Activated T-cell treated with anti-CD3 and anti-CD28 coated beads, Interleukin-2, amount 50 U/mL, for 1 hour (primary cell): ENCODE data around the gene CCPG1.
"Not testable (repeated sequence)": the region's sequence is repeated elsewhere in the genome, so short reads cannot be mapped to it uniquely, and the experiment has no call there.

Source experiments
- DNase-seq: peaks from one replicate; pipeline ENCODE4 v3.0.0-alpha.2; 2020

The CCPG1 gene, protein sequence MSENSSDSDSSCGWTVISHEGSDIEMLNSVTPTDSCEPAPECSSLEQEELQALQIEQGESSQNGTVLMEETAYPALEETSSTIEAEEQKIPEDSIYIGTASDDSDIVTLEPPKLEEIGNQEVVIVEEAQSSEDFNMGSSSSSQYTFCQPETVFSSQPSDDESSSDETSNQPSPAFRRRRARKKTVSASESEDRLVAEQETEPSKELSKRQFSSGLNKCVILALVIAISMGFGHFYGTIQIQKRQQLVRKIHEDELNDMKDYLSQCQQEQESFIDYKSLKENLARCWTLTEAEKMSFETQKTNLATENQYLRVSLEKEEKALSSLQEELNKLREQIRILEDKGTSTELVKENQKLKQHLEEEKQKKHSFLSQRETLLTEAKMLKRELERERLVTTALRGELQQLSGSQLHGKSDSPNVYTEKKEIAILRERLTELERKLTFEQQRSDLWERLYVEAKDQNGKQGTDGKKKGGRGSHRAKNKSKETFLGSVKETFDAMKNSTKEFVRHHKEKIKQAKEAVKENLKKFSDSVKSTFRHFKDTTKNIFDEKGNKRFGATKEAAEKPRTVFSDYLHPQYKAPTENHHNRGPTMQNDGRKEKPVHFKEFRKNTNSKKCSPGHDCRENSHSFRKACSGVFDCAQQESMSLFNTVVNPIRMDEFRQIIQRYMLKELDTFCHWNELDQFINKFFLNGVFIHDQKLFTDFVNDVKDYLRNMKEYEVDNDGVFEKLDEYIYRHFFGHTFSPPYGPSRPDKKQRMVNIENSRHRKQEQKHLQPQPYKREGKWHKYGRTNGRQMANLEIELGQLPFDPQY

DNA sequence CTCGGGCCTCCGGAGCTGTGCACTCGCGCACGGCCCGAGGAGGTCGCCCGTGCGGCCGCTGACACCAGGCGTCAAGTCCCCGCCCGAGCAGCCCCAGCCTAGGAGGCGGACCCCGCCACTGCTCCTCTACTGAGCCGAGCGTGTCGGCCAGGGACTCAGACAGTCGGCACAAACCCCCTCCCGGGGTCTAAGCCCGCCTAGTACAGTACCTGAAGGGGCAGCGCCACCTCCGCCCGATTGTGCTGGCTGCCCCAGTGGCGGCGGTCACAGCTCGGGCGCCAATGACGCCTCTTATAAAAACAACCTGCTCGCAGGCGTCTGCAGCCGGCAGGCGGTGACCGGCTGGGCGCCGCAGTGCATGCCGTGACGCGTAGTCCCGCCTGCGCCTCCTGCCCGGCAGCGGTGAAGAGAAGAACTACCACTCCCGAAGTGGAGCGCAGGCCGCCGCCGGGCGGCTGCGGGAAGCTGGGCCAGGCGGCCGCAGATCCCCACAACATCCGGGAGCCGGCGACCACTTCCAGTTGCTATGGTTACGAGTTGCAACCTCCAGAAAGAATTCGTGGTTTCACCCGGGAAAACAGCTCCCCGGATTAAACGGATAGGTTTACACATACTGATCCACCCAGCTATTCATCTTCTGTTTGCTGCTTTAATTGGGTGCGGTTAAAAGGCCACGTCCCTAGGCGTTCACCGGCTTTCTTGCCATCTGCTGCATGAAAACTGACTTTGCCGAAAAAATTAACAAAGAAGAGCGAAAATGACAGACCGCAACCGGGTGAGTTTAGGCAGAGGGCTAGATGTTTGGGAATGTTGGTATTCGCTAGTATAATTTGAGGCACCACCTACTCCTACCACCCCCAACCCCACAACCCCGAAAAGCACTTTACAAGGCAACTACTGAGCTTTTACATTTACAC lies at the start of gene CCPG1, which contains the start of gene PIERCE2:
Gene CCPG1 (minus strand): TSS at position 348 of the 917 bp plus-strand sequence. CDS start 18,935 bp downstream, outside the sequence.
Gene PIERCE2 (plus strand): TSS at position 484 of the 917 bp plus-strand sequence. CDS start 274 bp downstream, at position 758.
- DNase-seq = peak; percentile 91

DNA sequence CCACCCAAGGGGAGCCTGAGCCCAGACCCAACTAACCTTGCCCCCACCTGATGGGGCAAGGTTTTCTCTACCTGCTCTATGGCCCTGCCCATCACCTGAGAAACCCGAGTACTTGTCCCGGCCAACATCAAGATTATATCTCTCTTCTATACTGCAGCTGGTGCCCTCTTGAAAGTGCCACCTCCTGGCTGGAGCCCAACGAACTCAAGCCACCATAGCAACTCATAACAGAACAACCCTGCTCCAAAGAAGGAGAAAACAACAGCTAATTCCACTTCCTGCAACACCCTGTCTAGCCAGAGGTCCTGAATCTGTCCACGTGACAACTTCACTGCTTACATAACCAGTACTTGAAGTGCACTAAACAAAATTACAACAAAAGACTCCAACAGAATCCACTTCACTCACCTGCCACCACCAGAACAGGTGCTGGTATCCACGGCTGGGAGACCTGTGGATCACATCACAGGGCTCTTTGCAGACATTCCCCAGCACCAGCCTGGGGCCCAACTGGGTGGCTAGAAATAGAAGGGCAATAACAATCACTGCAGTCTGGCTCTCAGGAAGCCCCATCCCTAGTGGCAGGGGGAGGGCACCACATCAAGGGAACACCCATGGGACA lies 49.4 kb upstream of the CCPG1 start:
- no peak for DNase-seq

DNA sequence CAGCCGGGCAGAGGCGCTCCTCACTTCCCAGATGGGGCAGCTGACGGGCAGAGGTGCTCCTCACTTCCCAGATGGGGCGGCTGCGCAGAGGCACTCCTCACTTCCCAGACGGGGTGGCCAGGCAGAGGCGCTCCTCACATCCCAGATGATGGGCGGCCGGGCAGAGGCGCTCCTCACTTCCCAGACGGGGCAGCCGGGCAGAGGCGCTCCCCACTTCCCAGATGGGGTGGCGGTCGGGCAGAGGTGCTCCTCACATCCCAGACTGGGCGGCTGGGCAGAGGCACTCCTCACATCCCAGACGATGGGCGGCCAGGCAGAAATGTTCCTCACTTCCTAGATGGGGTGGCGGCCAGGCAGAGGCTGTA lies 38.9 kb upstream of the CCPG1 start:
- not testable (repeated sequence) for DNase-seq

DNA sequence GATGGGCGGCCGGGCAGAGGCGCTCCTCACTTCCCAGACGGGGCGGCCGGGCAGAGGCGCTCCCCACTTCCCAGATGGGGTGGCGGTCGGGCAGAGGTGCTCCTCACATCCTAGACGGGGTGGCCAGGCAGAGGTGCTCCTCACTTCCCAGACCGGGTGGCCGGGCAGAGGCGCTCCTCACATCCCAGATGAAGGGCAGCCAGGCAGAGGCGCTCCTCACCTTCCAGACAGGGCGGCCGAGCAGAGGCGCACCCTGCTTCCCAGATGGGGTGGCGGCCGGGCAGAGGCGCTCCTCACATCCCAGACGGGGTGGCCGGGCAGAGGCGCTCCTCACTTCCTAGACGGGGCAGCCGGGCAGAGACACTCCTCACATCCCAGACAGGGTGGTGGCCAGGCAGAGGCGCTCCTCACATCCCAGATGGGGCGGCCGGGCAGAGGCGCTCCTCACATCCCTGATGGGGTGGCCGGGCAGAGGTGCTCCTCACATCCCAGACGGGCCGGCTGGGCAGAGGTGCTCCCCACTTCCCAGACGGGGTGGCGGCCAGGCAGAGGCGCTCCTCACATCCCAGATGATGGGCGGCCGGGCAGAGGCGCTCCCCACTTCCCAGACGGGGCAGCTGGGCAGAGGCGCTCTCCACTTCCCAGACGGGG lies 38.3 kb upstream of the CCPG1 start:
- DNase-seq = not testable (repeated sequence)

DNA sequence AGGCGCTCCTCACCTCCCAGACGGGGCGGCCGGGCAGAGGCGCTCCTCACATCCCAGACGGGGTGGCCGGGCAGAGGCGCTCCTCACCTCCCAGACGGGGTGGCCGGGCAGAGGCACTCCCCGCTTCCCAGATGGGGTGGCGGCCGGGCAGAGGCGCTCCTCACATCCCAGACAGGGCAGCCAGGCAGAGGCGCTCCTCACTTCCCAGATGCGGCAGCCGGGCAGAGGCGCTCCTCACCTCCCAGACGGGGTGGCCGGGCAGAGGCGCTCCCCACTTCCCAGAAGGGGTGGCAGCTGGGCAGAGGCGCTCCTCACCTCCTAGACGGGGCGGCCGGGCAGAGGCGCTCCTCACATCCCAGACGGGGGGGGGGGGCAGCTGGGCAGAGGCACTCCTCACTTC lies 37.8 kb upstream of the CCPG1 start:
- DNase-seq = not testable (repeated sequence)

DNA sequence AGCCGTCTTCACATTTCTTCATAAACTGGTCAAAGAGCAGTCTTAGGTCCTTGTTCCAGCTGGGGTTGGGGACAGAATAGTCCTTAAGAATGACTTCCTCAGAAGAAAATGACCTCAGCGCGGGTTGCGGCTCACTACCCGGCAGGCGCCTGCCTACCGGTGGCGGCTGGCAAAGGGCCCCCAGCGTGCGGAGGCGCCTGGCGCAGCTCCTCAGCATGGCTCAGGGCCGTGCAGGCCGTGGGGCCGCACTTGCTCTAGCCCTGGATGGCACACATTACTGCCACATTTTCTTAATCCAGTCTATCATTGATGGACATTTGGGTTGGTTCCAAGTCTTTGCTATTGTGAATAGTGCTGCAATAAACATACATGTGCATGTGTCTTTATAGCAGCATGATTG lies 35.0 kb upstream of the CCPG1 start:
- DNase-seq = not testable (repeated sequence)

DNA sequence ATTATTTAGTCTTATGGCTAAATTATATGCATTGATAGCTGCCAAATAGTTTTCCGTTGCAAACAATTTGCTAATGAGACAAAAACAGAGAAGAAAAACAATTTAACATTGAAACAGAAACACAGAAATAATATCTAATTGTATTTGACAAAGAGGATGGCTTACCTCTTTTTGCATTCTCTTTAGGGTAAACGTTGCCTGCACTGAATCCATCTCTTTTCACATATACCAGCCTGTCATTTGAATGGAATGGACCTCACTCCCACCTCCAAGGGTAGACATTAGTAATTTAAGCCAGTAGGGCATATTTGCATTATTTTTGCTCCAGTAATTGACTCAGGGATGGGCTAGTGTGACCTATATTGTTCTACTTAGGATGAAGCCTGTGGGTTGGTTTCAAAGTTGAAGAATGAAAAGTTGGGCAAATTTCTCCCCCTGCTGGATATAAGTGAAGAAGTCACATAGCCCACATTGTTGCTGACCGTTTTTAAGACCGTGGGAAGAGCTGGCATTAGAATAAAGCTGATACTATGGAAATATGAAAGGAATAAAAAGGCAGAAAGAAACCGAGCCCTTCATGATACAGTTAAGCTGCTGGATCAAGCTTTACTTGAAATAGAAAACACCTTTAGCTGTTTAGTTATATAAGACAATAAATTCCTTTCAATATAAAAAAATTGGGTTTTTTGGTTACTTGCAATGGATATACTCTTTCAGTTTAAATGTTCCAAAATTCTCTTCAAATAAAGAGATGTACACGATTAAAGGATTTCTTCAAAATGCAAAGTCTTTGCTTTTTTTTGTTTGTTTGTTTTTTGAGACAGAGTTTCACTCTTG lies 27.0 kb upstream of the CCPG1 start:
- DNase-seq = no peak

DNA sequence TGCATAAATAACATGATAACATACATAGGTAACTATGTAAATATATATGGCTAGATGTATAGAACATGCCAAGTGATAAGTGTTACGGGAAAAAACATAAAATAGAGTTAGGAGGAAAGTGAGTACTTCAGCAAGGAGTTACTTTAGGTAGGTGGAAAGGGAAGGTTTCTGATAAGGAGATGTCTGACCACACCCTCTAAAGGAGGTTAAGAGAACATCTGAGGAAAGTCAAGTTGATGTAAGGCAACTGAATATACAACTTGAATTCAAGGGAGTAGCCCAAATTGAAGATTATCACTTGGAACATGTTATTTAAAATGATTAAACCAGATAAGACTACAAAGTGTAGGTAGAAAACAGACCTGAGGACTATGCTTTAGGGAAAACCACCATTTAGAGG lies 13.9 kb upstream of the CCPG1 start:
- no peak for DNase-seq

DNA sequence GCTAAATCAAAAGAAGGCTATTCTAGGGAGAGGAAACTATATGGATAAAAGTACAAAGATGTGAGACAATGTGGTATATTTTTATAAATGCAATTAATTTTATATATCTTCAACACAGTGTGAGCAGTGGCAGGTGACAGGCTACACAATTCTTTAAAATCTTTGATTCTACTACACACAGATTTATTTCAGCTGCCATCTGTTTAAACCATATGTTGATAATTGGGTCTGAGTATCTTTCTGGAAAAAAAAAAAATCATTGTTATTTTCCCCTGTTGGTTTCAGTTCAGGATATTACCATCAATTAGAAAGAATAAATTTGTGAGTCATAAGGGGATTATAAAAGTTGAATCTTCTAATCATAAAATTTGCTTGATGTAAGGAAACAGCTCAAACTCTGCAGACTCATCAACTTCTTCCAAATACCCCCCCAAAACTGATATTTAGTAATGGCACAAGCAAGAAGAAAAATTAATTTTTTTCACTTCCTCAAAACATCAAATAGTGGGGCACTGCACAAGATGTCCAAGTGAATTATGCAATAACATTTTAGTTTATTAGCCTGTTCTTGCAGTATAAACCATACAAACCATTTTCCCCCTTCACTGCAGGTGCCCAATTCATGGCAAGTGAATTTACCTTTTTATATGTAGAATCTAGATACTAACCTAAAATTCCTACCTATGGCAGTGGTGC lies 12.2 kb upstream of the CCPG1 start:
- no peak for DNase-seq

DNA sequence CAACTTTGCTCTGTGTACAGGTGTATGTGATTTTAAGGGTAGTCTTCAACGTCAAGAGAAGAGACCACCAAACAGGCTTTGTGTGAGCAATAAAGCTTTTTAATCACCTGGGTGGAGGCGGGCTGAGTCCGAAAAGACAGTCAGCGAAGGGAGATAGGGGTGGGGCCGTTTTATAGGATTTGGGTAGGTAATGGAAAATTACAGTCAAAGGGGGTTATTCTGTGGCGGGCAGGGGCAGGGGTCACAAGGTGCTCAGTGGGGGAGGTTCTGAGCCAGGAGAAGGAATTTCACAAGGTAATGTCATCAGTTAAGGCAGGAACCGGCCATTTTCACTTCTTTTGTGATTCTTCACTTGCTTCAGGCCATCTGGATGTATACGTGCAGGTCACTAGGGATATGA lies 9.5 kb upstream of the CCPG1 start:
- not testable (repeated sequence) for DNase-seq

DNA sequence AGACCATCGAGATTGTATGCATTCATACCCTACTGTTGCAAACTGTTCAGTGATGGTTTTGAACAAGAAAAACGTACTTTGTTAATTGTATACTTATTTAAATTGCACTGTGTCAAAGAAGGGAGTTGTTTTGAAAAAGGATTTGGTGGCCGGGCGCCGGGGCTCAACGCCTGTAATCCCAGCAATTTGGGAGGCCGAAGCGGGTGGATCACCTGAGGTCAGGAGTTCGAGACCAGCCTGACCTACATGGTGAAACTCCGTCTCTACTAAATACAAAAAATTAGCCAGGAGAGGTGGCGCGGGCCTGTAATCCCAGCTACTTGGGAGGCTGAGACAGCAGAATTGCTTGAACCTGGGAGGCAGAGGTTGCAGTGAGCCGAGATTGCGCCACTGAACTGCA lies 817 bp upstream of the CCPG1 start:
- not testable (repeated sequence) for DNase-seq

DNA sequence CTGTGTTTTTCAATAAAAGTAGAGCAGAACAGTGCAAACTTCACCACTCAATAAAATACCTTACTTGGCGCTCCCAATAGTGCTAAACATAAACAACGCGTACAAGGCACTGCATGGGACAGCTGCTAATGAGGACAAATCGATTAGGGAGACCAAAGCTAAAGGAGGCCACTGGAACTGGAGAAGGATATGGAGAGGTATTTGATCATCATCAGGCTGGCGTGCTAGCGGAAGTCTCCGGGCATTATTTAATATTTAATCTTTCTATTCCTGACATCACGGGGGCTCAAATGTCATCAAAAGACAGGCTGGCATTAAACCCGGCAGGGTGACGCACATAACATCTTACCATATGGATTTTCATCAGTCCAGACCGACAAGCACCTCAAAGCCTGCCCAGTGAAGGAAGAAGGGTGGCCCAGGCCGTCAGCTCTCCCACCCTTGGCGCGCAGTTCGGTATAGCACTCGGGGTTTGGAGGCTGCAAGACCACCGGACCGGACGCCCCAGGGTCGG lies 604 bp downstream of the CCPG1 start:
- DNase-seq = no peak

DNA sequence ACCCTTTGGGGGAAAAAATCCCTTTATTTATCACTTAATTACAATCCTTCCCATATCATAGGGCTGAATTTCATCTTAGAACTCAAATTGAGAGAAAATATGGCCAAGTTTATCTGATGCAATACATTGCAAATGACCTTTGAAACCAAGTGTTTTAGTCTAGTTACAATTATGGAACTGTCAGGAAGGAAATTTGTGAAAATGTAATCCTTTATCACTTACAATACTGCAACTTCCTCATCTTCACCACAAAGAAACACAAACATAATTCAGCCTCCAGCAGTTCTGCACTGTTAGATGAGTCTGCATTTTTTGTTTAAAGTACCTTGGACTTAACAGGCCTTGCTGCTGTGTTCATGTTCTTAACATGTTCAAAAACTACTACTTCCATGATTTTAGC lies 4.6 kb downstream of the CCPG1 start:
- no peak for DNase-seq

DNA sequence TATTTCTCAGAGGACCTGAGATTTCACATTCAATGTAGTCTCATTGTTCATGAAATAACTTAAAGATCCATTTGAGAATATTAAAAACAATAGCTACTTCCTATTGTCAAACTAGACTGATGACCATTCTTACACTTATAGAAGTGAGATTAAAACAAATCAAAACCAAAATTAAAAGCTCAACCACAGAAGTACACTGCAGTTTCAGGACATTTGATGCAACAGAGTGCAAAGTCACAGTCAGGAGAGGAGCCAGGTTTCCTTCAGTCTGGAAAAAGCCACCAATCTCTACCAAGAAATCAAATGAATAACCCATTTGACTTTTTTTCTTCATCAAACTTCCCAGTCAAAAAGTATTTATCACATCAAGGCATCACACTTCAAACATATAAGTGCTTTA lies 5.5 kb downstream of the CCPG1 start:
- no peak for DNase-seq

DNA sequence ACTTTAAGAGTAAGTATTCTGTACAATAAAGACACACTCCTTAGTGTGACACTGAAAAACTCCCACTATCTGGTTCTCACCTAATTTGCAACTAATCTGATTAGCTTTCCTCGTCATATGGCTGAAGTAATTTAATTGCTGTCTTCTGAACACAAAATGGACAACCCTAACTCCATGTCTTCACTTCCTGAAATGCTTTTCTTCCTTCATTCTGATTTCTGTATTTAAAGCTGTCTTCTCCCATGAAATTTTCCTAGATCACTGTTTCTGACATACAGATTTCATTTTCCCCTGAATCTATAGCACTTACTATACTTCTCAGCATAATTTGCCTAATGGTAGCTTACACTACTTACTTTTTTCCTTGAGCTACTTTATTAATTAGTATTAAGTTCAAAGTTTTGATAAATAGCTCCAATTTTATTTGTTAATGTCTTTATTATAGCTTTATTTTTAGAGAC lies 6.3 kb downstream of the CCPG1 start:
- no peak for DNase-seq

DNA sequence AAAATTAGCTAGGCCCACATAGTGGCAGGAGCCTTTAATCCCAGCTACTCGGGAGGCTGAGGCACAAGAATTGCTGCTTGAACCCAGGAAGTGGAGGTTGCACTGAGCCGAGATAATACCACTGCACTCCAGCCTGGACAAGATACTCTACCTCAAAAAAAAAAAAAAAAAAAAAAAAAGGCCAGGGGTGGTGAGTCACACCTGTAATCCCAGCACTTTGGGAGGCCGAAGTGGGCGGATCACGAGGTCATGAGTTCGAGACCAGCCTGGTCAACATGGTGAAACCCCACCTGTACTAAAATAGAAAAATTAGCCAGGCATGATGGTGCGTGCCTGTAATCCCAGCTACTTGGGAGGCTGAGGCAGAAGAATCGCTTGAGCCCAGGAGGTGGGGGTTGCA lies 8.1 kb downstream of the CCPG1 start:
- not testable (repeated sequence) for DNase-seq

DNA sequence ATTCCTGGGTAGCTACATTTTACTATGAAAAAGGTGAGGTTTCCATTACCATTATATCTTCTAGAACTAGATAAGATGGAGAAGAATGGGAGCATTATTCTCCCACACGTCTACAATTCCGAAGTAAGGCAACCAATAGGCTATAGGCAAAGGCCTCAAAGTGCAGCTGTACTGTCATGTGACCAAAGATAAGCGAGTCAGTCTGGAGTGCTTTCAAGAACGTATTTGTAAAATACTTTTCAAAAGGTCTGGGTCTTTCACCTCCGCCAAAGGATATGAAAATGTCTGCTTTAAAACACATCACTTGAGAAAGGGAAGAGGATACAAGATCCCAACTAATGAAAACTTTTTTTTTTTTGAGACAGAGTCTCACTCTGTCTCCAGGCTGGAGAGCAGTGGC lies 9.9 kb downstream of the CCPG1 start:
- DNase-seq = no peak

DNA sequence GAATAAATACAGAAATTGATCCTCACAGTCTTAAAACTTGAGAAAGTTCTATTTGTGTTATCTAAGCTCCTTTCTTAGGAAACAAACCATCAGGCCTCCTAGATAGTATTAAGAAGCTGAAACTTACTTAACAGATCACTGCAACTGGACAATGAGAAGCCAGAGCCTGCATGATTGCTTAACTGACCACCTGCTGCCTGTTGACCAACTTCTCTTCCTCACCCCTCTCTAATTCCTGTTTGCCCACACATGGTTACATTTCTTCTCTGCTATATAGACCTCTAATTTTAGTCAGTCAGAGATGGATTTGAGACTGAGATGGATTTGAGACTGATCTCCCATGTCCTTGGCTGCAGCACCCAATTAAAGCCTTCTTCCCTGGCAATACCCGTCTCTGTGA lies 13.5 kb downstream of the CCPG1 start:
- DNase-seq = no peak

DNA sequence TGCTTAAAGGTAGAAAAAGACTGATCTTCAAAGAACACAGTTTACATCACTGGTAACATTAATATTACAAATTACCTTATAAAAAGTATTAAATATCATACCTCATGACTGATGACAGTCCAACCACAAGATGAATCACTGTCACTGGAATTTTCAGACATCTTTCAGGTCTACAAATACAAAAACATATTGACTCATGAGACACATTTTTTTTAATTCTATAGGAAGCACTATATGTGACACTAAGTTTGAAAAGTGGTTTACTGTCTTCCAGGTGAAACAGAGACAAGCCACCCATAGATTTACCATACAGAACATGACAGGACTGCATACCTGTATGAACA lies 18.9 kb downstream of the CCPG1 start:
- no peak for DNase-seq

DNA sequence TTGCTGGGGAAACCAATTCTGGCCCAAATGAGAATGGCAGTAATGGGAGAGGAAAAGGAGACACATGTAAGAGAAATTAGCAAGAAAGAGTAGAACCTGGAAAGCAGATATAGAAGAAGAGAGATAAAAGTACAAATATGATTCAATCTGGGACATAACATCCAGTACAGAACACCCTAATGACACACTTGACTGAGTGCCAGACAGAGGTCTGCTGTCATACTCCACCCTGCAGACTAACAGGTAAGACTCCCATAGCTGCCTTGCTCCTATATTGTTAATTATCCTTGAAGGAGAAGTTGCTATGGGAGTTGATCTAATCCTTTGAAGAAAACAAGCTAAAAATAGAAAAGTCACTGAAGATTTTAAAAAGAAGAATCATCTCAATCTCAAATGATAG lies 21.1 kb downstream of the CCPG1 start:
- DNase-seq = no peak
